Liver (tissue), 9 donors: ENCODE data around the gene ILDR1. TPM values are rescaled to one million over a fixed set of nuclear protein-coding genes. Genes with fewer than 3 reads are reported as not detected.

Experiments
- DNase-seq: peaks from one replicate; pipeline ENCODE4 v3.0.0-alpha.2; 2017; ENCODE audit warnings: low spot score
- H3K27ac ChIP-seq, 2 donors: one replicate each; pipeline ENCODE4 v1.7.0; 2013; ENCODE audit warnings: inconsistent platforms in 2 of 2, low read length in 2 of 2, control low read depth in 1 of 2, low read depth in 1 of 2, mild to moderate bottlenecking in 1 of 2
- H3K27me3 ChIP-seq, 4 donors: one replicate each; pipeline versions ENCODE4 v1.6.1 to v1.7.0; 2013; ENCODE audit warnings: low read length in 3 of 4, inconsistent platforms in 1 of 4, mild to moderate bottlenecking in 1 of 4, moderate library complexity in 1 of 4; ENCODE audit not compliant: control insufficient read depth in 4 of 4, insufficient read depth in 4 of 4
- H3K36me3 ChIP-seq, 4 donors: one replicate each; pipeline versions ENCODE4 v1.6.1 to v1.7.0; 2013; ENCODE audit warnings: low read length in 3 of 4, mild to moderate bottlenecking in 3 of 4, low read depth in 1 of 4, moderate library complexity in 1 of 4; ENCODE audit not compliant: control insufficient read depth in 4 of 4, insufficient read depth in 3 of 4
- H3K4me1 ChIP-seq, 4 donors: one replicate each; pipeline versions ENCODE4 v1.6.1 to v1.7.0; 2013; ENCODE audit warnings: low read length in 3 of 4, mild to moderate bottlenecking in 3 of 4, moderate library complexity in 1 of 4; ENCODE audit not compliant: control insufficient read depth in 4 of 4, insufficient read depth in 4 of 4
- H3K4me3 ChIP-seq, 3 donors: one replicate each; pipeline versions ENCODE4 v1.6.1 to v1.7.0; 2013; ENCODE audit warnings: low read length in 3 of 3, control low read depth in 1 of 3, low read depth in 1 of 3, mild to moderate bottlenecking in 1 of 3
- H3K9ac ChIP-seq, 2 donors: one replicate each; pipeline ENCODE4 v1.7.0; 2013; ENCODE audit warnings: low read length in 2 of 2, mild to moderate bottlenecking in 2 of 2, moderate library complexity in 2 of 2, control low read depth in 1 of 2, low read depth in 1 of 2
- H3K9me3 ChIP-seq, 4 donors: one replicate each; pipeline versions ENCODE4 v1.6.1 to v1.7.0; 2013; ENCODE audit warnings: low read length in 3 of 4; ENCODE audit not compliant: control insufficient read depth in 4 of 4
- ATF3 ChIP-seq: IDR thresholded peaks from 2 replicates; pipeline ENCODE4 v1.6.1; 2016; ENCODE audit warnings: antibody characterized with exemption
- CTCF ChIP-seq: fragments of 150-350 bp; IDR thresholded peaks from 2 replicates; pipeline ENCODE4 v1.5.1; 2017; ENCODE audit warnings: improper control_type of control experiment, low read depth, low read length; ENCODE audit not compliant: missing input control
- EGR1 ChIP-seq, 2 donors: IDR thresholded peaks; 2 replicates each; pipeline ENCODE4 v1.6.1; 2016 to 2018; ENCODE audit warnings: antibody characterized with exemption in 2 of 2, low read depth in 2 of 2
- FOXA1 ChIP-seq: IDR thresholded peaks from 2 replicates; pipeline ENCODE4 v1.6.1; 2016; ENCODE audit warnings: antibody characterized with exemption
- FOXA2 ChIP-seq: IDR thresholded peaks from 2 replicates; pipeline ENCODE4 v1.6.1; 2016; ENCODE audit warnings: antibody characterized with exemption
- GABPA ChIP-seq, 2 donors: IDR thresholded peaks in 1 of 2; conservative IDR thresholded peaks in 1 of 2; 2 replicates each; pipeline ENCODE4 v1.6.1; 2016; ENCODE audit warnings: antibody characterized with exemption in 2 of 2, mild to moderate bottlenecking in 1 of 2, moderate library complexity in 1 of 2
- HNF4A ChIP-seq, 2 donors: conservative IDR thresholded peaks; 2 replicates each; pipeline ENCODE4 v1.6.1; 2016; ENCODE audit warnings: antibody characterized with exemption in 2 of 2, mild to moderate bottlenecking in 2 of 2
- HNF4G ChIP-seq: IDR thresholded peaks from 2 replicates; pipeline ENCODE4 v1.6.1; 2016; ENCODE audit warnings: antibody characterized with exemption
- JUND ChIP-seq, 2 donors: IDR thresholded peaks; 2 replicates each; pipeline ENCODE4 v1.6.1; 2016; ENCODE audit warnings: antibody characterized with exemption in 2 of 2
- NR2F2 ChIP-seq: IDR thresholded peaks from 2 replicates; pipeline ENCODE4 v1.6.1; 2016; ENCODE audit warnings: antibody characterized with exemption
- RAD21 ChIP-seq, 2 donors: IDR thresholded peaks; 2 replicates each; pipeline ENCODE4 v1.6.1; 2016; ENCODE audit warnings: antibody characterized with exemption in 2 of 2, mild to moderate bottlenecking in 2 of 2
- REST ChIP-seq: IDR thresholded peaks from 2 replicates; pipeline ENCODE4 v1.6.1; 2016; ENCODE audit warnings: antibody characterized with exemption, mild to moderate bottlenecking
- RXRA ChIP-seq, 2 donors: IDR thresholded peaks; 2 replicates each; pipeline ENCODE4 v1.6.1; 2017 to 2018; ENCODE audit warnings: antibody characterized with exemption in 2 of 2, mild to moderate bottlenecking in 1 of 2
- SP1 ChIP-seq: IDR thresholded peaks from 2 replicates; pipeline ENCODE4 v1.6.1; 2018; ENCODE audit warnings: antibody characterized with exemption, mild to moderate bottlenecking
- TAF1 ChIP-seq: conservative IDR thresholded peaks from 2 replicates; pipeline ENCODE4 v1.6.1; 2016; ENCODE audit warnings: antibody characterized with exemption, mild to moderate bottlenecking
- YY1 ChIP-seq: IDR thresholded peaks from 2 replicates; pipeline ENCODE4 v1.6.1; 2016; ENCODE audit warnings: antibody characterized with exemption, mild to moderate bottlenecking
- ZBTB33 ChIP-seq: IDR thresholded peaks from 2 replicates; pipeline ENCODE4 v1.6.1; 2016; ENCODE audit warnings: antibody characterized with exemption
- WGBS: extraction: QIAGEN DNeasy Blood & Tissue Kit; methylation state at CpG from one replicate; pipeline ENCODE4 v1.1.7; 2013; 5-methylcytosine and 5-hydroxymethylcytosine counted together
- polyA plus RNA-seq, 2 donors: library from polyadenylated mRNA; stranded (reverse) in 1 of 2; unstranded in 1 of 2; fragments of 200-250 nt in 1 of 2; fragments of >200 nt in 1 of 2; fragmentation: Nextera tagmentation in 1 of 2; extraction: Ambion mirVana in 1 of 2; gene quantifications; one replicate each; pipeline versions ENCODE4 v1.2.1 to v1.2.3, GENCODE V29; 2013 to 2015
- total RNA-seq, 2 donors: library from RNA; depleted of rRNA; stranded (reverse); fragments of >200 nt; gene quantifications; one replicate each; pipeline ENCODE4 v1.2.3, GENCODE V29; 2014
- donor health status: healthy.
- donor health status: healthy.
- donor health status: healthy.
- donor health status: healthy.
- donor health status: healthy.

ILDR1 gene
- total and polyA plus RNA-seq, 4 donors, result 0.07 to 1.7 (median 0.19) TPM

- TF ChIP-seq ATF3 (no peak), CTCF (no peak), RAD21 (IDR thresholded peaks at IDR 0.05) (no peak), YY1 (no peak), HNF4A (conservative IDR thresholded peaks at IDR 0.05) (no peak), NR2F2 (no peak), SP1 (no peak), GABPA (IDR thresholded peaks at IDR 0.05 in 1 of 2, conservative IDR thresholded peaks at IDR 0.05 in 1 of 2) (no peak), HNF4G (no peak)
Measured at GRCh38 chr3:122003112-122003511, 18.9 kb downstream of the ILDR1 start (continued).

GRCh38 chr3:122002611-122003010 lies 19.4 kb downstream of the ILDR1 start:
- Histone ChIP-seq H3K36me3 (peaks cover 0 to 2% (median 0%) of the 10 kb centered on the region in 4 donors), H3K27me3 (no peaks in the 10 kb centered on the region), H3K27ac (no peak overlapping the region), H3K4me3 (no peak overlapping the region), H3K9me3 (no peaks in the 10 kb centered on the region), H3K4me1 (no peaks in the 10 kb centered on the region), H3K9ac (no peak overlapping the region)
- TF ChIP-seq FOXA1, result no peak
- no peak for TF ChIP-seq EGR1 (IDR thresholded peaks at IDR 0.05; ENCODE audit: low read depth in 2 of 2)
- TF ChIP-seq FOXA2, result no peak
- TF ChIP-seq RXRA (IDR thresholded peaks at IDR 0.05), result no peak
- TF ChIP-seq ZBTB33, result no peak
- TF ChIP-seq YY1, result no peak
- TF ChIP-seq HNF4G, result no peak
- no peak for TF ChIP-seq CTCF
- TF ChIP-seq TAF1, result no peak
- no peak for TF ChIP-seq GABPA (IDR thresholded peaks at IDR 0.05 in 1 of 2, conservative IDR thresholded peaks at IDR 0.05 in 1 of 2)
- no peak for TF ChIP-seq SP1
- TF ChIP-seq HNF4A (conservative IDR thresholded peaks at IDR 0.05), result no peak
- no peak for TF ChIP-seq JUND (IDR thresholded peaks at IDR 0.05)
- no peak for TF ChIP-seq REST
- no peak for TF ChIP-seq ATF3
- no peak for DNase-seq
- WGBS, result 89% methylated on average over 7 of the region's 7 CpGs
